GM12874 (cell line): ENCODE results near the gene CCDC6.

Source experiments
- TF ChIP-seq, protein P1 (sequence below): IDR thresholded peaks from 2 replicates; pipeline ENCODE4 v1.5.1; 2011; ENCODE audit warnings: low read depth, mild to moderate bottlenecking, control low read depth, low read length, moderate library complexity; ENCODE audit not compliant: insufficient read depth

The CCDC6 gene

DNA sequence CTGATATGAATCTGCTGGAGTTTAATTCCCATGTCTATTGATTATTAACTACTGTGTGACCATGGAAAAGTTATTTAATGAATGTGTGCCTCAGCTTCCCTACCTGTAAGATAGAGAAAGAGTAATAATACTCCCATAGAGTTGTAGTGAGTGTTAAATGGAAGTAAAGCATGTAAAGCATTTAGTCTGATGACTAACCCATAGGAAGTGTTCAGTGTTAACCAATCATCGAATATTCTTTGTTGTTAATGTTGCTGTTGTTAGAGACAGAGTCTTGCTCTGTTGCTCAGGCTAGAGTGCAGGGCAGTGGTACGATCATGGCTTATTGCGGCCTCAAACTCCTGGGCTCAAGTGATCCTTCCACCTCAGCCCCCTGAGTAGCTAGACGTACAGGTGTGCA, 36.2 kb upstream of the CCDC6 start:
- TF ChIP-seq, protein P1, sequence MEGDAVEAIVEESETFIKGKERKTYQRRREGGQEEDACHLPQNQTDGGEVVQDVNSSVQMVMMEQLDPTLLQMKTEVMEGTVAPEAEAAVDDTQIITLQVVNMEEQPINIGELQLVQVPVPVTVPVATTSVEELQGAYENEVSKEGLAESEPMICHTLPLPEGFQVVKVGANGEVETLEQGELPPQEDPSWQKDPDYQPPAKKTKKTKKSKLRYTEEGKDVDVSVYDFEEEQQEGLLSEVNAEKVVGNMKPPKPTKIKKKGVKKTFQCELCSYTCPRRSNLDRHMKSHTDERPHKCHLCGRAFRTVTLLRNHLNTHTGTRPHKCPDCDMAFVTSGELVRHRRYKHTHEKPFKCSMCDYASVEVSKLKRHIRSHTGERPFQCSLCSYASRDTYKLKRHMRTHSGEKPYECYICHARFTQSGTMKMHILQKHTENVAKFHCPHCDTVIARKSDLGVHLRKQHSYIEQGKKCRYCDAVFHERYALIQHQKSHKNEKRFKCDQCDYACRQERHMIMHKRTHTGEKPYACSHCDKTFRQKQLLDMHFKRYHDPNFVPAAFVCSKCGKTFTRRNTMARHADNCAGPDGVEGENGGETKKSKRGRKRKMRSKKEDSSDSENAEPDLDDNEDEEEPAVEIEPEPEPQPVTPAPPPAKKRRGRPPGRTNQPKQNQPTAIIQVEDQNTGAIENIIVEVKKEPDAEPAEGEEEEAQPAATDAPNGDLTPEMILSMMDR, result no peak

DNA sequence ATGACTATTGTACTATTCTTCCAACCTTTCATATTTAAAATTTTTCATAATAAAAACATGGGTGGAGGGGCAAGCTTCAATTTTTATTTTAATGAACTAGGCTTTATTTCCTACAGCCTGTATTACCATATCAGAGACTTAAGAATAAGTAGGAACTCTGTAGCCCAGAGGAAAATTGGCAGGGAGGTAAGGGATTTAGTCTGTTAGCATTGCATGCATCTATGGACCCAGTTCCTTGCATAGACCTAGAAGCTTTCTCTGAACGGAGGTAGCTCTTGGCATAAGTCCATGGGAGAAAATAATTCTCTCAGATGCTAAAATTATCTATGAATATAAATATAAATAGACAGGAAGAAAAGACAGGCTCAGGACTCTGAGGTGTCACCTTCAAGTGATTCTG, 31.4 kb upstream of the CCDC6 start:
- TF ChIP-seq, protein P1, result no peak

DNA sequence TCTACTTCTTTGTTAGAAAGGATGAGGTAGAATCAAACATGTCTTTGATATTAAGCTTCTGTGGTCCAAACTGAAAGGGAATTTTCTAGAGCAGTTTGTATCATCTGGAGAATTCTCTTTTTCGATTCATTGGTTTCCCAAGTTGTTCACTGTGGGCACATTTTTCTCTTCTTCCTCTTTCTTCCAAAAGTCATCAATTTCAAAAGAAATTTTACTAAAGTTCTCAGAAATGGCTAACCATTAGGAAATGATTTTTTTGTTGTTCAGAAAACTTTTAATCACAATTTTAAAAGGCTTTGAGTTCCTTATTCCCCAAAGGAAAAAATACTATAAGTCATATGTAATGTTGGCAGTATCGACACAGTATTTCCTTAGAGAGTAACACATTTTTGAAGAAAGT, 28.3 kb upstream of the CCDC6 start:
- TF ChIP-seq, protein P1, result no peak

DNA sequence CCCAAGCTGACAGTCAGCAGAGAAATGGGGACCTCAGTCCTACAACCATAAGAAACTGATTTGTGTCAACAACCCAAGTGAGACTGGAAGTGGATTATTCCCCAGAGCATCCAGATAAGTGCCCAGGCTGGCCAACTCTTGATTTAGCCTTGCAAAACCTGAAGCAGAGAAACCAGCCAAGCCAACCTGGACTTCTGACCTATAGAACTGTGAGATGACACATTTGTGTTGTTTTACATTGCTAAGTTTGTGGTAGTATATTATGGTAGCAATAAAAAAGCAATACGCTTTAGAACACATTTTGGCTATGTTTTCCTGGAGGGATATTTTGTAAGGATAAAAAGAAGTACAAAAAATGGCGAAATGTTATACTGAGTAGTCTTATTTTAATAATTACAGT, 19.7 kb upstream of the CCDC6 start:
- TF ChIP-seq, protein P1, result no peak

DNA sequence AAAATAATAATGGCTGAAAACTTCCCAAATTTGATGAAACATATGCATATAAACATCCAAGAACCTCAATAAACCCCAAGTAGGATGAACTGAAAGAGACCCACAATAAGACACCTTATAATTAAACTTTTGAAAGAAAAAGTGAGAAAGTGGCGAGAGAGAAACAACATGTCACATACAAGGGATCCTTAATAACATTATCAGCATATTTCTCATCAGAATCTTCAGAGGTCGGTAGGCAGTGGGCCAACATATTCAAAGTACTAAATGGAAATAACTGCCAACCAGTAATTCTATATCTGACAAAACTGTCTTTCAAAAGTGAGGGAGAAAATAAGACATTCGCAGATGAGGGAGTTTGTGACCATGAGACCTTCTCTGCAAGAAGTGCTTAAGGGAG, 16.6 kb upstream of the CCDC6 start:
- TF ChIP-seq, protein P1, result no peak

DNA sequence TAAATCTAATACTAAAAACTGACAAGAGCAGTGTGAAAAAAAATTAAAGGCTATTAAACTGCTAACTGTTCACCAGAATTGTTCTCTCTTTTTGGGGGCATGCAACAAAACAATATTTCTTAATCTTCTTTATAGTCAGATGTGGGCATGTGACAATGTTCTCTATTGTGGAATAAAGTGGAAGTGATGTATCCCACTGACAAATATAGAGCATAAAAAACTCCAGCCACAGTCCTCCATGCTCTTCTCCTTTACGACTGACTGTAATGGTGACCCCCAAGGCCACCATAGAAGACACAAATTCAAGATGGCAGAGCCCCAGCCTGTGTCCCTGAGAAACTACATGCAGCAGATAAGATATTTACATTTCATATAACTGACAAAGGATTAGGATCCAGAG, 11.6 kb upstream of the CCDC6 start:
- TF ChIP-seq, protein P1, result no peak

DNA sequence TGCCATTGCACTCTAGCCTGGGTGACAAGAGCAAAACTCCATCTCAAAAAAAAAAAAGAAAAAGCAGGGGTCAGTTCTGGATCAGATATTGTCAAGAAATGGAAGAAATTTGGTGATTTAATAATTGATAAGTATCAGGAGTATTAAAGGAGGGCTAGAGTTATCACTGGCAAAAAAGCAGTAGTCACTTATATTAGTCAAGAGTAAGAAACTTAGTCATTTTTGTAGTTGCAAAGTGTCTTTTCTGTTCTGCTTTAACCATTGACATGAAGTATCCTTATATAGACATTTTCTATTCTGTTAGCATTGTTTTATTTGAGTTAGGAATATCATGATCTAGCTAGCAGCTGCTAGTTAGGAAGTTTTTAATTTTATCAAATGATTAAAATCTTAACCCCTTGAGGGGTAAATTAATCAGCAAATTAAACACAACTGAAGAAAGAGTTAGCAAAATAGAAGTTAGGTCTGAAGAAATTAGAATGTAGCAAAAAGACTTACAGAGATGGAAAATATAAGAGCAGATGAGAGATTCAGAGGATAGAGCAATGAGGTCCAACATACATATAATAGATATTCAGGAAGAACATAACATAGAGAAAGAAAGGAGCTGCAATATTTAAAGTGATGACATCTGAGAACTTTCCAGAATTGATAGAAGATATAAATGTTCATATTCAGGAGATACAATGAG, 7.3 kb upstream of the CCDC6 start:
- TF ChIP-seq, protein P1, result no peak
